Activated naive CD4-positive, alpha-beta T cell treated with anti-CD3 and anti-CD28 coated beads, Interleukin-2, amount 10 ng/mL, durations not matched to agents 7 days and 5 days (primary cell): ENCODE results near the gene GSTO1.

Experiments
- CTCF ChIA-PET: fragments of 350-600 bp; sonication (Branson Sonifier 250); formaldehyde crosslinking; loops from one replicate; lab custom pipeline; 2021; ENCODE audit warnings: antibody characterized with exemption; lab: Charles Lee
- DNase-seq: peaks from one replicate; pipeline ENCODE4 v3.0.0-alpha.2; 2020
- H3K27ac Mint-ChIP-seq: one replicate; pipeline ENCODE4 v1.8.0; 2021; ENCODE audit warnings: mild to moderate bottlenecking, moderate library complexity, mixed read lengths
- H3K27me3 Mint-ChIP-seq: one replicate; pipeline ENCODE4 v1.8.0; 2021; ENCODE audit warnings: mild to moderate bottlenecking, mixed read lengths
- H3K36me3 Mint-ChIP-seq: one replicate; pipeline ENCODE4 v1.8.0; 2021; ENCODE audit warnings: mixed read lengths
- H3K4me1 Mint-ChIP-seq: one replicate; pipeline ENCODE4 v1.8.0; 2021; ENCODE audit warnings: mixed read lengths
- H3K4me3 Mint-ChIP-seq: one replicate; pipeline ENCODE4 v1.8.0; 2021; ENCODE audit warnings: mild to moderate bottlenecking, moderate library complexity, mixed read lengths
- H3K9me3 Mint-ChIP-seq: one replicate; pipeline ENCODE4 v1.8.0; 2021; ENCODE audit warnings: mixed read lengths

Gene GSTO1

GRCh38 chr10:104254493-104255310 is at the start of gene GSTO1:
Gene GSTO1 (plus strand): TSS chr10:104254892. CDS start chr10:104254929, 37 bp downstream.
- Mint-ChIP-seq H3K27me3 (peaks cover 16% of the 10 kb centered on the region), H3K9me3 (no peaks in the 10 kb centered on the region), H3K4me1 (peaks cover 52% of the 10 kb centered on the region), H3K36me3 (peaks cover 28% of the 10 kb centered on the region), H3K4me3 (peak within 1 kb of the TSS; percentile 92), H3K27ac (peak within 1 kb of the TSS; percentile 93)
- peak; percentile 76 for DNase-seq
- CTCF ChIA-PET, result interaction anchor here (1.0 to 2.4 kb wide), 8 partner anchors 9 to 131 kb away, joined by 3 to 17 read pairs (median 4); partner anchors contain the start of genes CFAP43 and GSTO2

GRCh38 chr10:104208730-104209129 is 46.0 kb upstream of the GSTO1 start:
- no peaks in the 10 kb centered on the region for H3K36me3 Mint-ChIP-seq
- H3K4me3 Mint-ChIP-seq, result no peak overlapping the region
- DNase-seq, result no peak
- H3K27me3 Mint-ChIP-seq, result peaks cover 35% of the 10 kb centered on the region
- no peaks in the 10 kb centered on the region for H3K4me1 Mint-ChIP-seq
- no peak overlapping the region for H3K27ac Mint-ChIP-seq
- no peaks in the 10 kb centered on the region for H3K9me3 Mint-ChIP-seq
- CTCF ChIA-PET, result no interaction called here

- Mint-ChIP-seq H3K36me3 (no peaks in the 10 kb centered on the region), H3K27ac (no peak overlapping the region), H3K4me3 (no peak overlapping the region), H3K27me3 (peaks cover 35% of the 10 kb centered on the region), H3K9me3 (no peaks in the 10 kb centered on the region), H3K4me1 (no peaks in the 10 kb centered on the region)
- DNase-seq, result peak; percentile 54
- CTCF ChIA-PET, result interaction anchor here (1.4 kb wide), 1 partner anchor 322 kb away, joined by 4 read pairs; no protein-coding TSS in a partner anchor
Measured at GRCh38 chr10:104209575-104210198, 45.0 kb upstream of the GSTO1 start.

GRCh38 chr10:104216631-104217030 is 38.1 kb upstream of the GSTO1 start:
- Mint-ChIP-seq H3K27me3 (peaks cover 29% of the 10 kb centered on the region), H3K27ac (no peak overlapping the region), H3K4me1 (no peaks in the 10 kb centered on the region), H3K9me3 (no peaks in the 10 kb centered on the region), H3K4me3 (no peak overlapping the region), H3K36me3 (no peaks in the 10 kb centered on the region)
- CTCF ChIA-PET, result no interaction called here
- DNase-seq, result no peak

- Mint-ChIP-seq H3K36me3 (no peaks in the 10 kb centered on the region), H3K4me1 (no peaks in the 10 kb centered on the region), H3K27me3 (peaks cover 23% of the 10 kb centered on the region), H3K27ac (no peak overlapping the region), H3K9me3 (no peaks in the 10 kb centered on the region), H3K4me3 (no peak overlapping the region)
- no peak for DNase-seq
- CTCF ChIA-PET, result no interaction called here
Measured at GRCh38 chr10:104218751-104219150, 35.9 kb upstream of the GSTO1 start.

GRCh38 chr10:104220522-104220921 is 34.2 kb upstream of the GSTO1 start:
- Mint-ChIP-seq H3K4me1 (no peaks in the 10 kb centered on the region), H3K36me3 (no peaks in the 10 kb centered on the region), H3K27ac (no peak overlapping the region), H3K9me3 (no peaks in the 10 kb centered on the region), H3K27me3 (peaks cover 23% of the 10 kb centered on the region), H3K4me3 (no peak overlapping the region)
- DNase-seq, result no peak
- CTCF ChIA-PET, result interaction anchor here (1.3 kb wide), 1 partner anchor 54 kb away, joined by 4 read pairs; no protein-coding TSS in a partner anchor

GRCh38 chr10:104223304-104223703 is 31.4 kb upstream of the GSTO1 start:
- H3K4me1 Mint-ChIP-seq, result no peaks in the 10 kb centered on the region
- DNase-seq, result no peak
- CTCF ChIA-PET, result no interaction called here
- no peaks in the 10 kb centered on the region for H3K9me3 Mint-ChIP-seq
- H3K36me3 Mint-ChIP-seq, result no peaks in the 10 kb centered on the region
- H3K27me3 Mint-ChIP-seq, result peaks cover 26% of the 10 kb centered on the region
- H3K4me3 Mint-ChIP-seq, result no peak overlapping the region
- no peak overlapping the region for H3K27ac Mint-ChIP-seq

- H3K27ac Mint-ChIP-seq, result no peak overlapping the region
- CTCF ChIA-PET, result no interaction called here
Measured at GRCh38 chr10:104230490-104230889, 24.2 kb upstream of the GSTO1 start.

GRCh38 chr10:104231784-104232612 is 22.7 kb upstream of the GSTO1 start, which contains the start of gene CFAP43:
Gene CFAP43 (minus strand): TSS chr10:104232364. CDS start chr10:104232246, 118 bp downstream.
- Mint-ChIP-seq H3K4me1 (peaks cover 19% of the 10 kb centered on the region), H3K27ac (peak within 1 kb of the TSS; percentile 52), H3K4me3 (peak within 1 kb of the TSS; percentile 86), H3K9me3 (peaks cover 10% of the 10 kb centered on the region), H3K27me3 (peaks cover 43% of the 10 kb centered on the region), H3K36me3 (no peaks in the 10 kb centered on the region)
- peak; percentile 100 for DNase-seq
- CTCF ChIA-PET, result interaction anchor here (1.1 to 1.7 kb wide), 2 partner anchors 22 to 42 kb away, joined by 5 to 7 read pairs; partner anchors contain the start of gene GSTO1

More at GRCh38 chr10:104230490-104230889, 24.2 kb upstream of the GSTO1 start:
- H3K4me3 Mint-ChIP-seq, result no peak overlapping the region
- no peak for DNase-seq
- H3K27me3 Mint-ChIP-seq, result peaks cover 32% of the 10 kb centered on the region
- no peaks in the 10 kb centered on the region for H3K36me3 Mint-ChIP-seq
- H3K4me1 Mint-ChIP-seq, result peaks cover 19% of the 10 kb centered on the region
- peaks cover 4% of the 10 kb centered on the region for H3K9me3 Mint-ChIP-seq

GRCh38 chr10:104232613-104233102 is 22.0 kb upstream of the GSTO1 start:
- Mint-ChIP-seq H3K27ac (peak overlapping the region; percentile 52), H3K27me3 (peaks cover 43% of the 10 kb centered on the region), H3K9me3 (peaks cover 10% of the 10 kb centered on the region), H3K4me1 (peaks cover 19% of the 10 kb centered on the region), H3K4me3 (peak overlapping the region; percentile 86), H3K36me3 (no peaks in the 10 kb centered on the region)
- DNase-seq, result no peak
- CTCF ChIA-PET, result interaction anchor here (1.1 to 1.7 kb wide), 2 partner anchors 22 to 42 kb away, joined by 5 to 7 read pairs; partner anchors contain the start of gene GSTO1

GRCh38 chr10:104233817-104234216 is 20.9 kb upstream of the GSTO1 start:
- H3K27ac Mint-ChIP-seq, result no peak overlapping the region

GRCh38 chr10:104234934-104235333 is 19.8 kb upstream of the GSTO1 start:
- Mint-ChIP-seq H3K4me3 (no peak overlapping the region), H3K27ac (no peak overlapping the region), H3K36me3 (no peaks in the 10 kb centered on the region), H3K27me3 (peaks cover 57% of the 10 kb centered on the region), H3K9me3 (peaks cover 10% of the 10 kb centered on the region), H3K4me1 (peaks cover 19% of the 10 kb centered on the region)
- DNase-seq, result no peak
- CTCF ChIA-PET, result no interaction called here

More at GRCh38 chr10:104233817-104234216, 20.9 kb upstream of the GSTO1 start:
- Mint-ChIP-seq H3K36me3 (no peaks in the 10 kb centered on the region), H3K4me1 (peaks cover 19% of the 10 kb centered on the region), H3K4me3 (peak overlapping the region; percentile 66), H3K9me3 (peaks cover 10% of the 10 kb centered on the region), H3K27me3 (peaks cover 55% of the 10 kb centered on the region)
- CTCF ChIA-PET, result interaction anchor here (0.6 kb wide), 1 partner anchor 108 kb away, joined by 3 read pairs; no protein-coding TSS in a partner anchor
- DNase-seq, result no peak

- CTCF ChIA-PET, result interaction anchor here (0.6 kb wide), 1 partner anchor 38 kb away, joined by 3 read pairs; no protein-coding TSS in a partner anchor
- no peak overlapping the region for H3K27ac Mint-ChIP-seq
- DNase-seq, result no peak
- no peaks in the 10 kb centered on the region for H3K36me3 Mint-ChIP-seq
- peaks cover 19% of the 10 kb centered on the region for H3K4me1 Mint-ChIP-seq
- H3K9me3 Mint-ChIP-seq, result peaks cover 10% of the 10 kb centered on the region
- no peak overlapping the region for H3K4me3 Mint-ChIP-seq
- H3K27me3 Mint-ChIP-seq, result peaks cover 59% of the 10 kb centered on the region
Measured at GRCh38 chr10:104235801-104236200, 18.9 kb upstream of the GSTO1 start.
